GM12878 (cell line): Measurements from ENCODE around the gene AHCY. TPM values are rescaled to one million over a fixed set of nuclear protein-coding genes. Genes with fewer than 3 reads are reported as not detected.

Experiments used
- ATAC-seq: fragments of 200-7000 bp; cut with Tn5 transposase; 3 replicates; pipeline ENCODE4 v1.9.1; 2020; ENCODE audit warnings: mild to moderate bottlenecking, moderate library complexity
- BruUV-seq: library from RNA; stranded (reverse); fragments of 400-500 nt; replicated peaks from 2 replicates; lab custom pipeline; 2021; lab: Mats Ljungman, UMichigan
- CTCF ChIA-PET: fragments of 300-600 bp; sonication (Branson Sonifier 250); formaldehyde crosslinking; extraction: SDS; loops from one replicate; lab custom pipeline; 2021; ENCODE audit warnings: inconsistent platforms; lab: Yijun Ruan, JAX
- POLR2A ChIA-PET: fragments of 350-600 bp; formaldehyde crosslinking; extraction: SDS; loops from one replicate; lab custom pipeline; 2021; ENCODE audit warnings: inconsistent platforms; lab: Charles Lee
- RAD21 ChIA-PET: fragments of 300-600 bp; sonication (Branson Sonifier 250); formaldehyde crosslinking; loops from one replicate; lab custom pipeline; 2023; ENCODE audit warnings: antibody characterized with exemption; ENCODE audit not compliant: unreplicated experiment; lab: Charles Lee
- SMC1A ChIA-PET: fragments of 300-600 bp; sonication (Branson Sonifier 250); formaldehyde crosslinking; loops from one replicate; lab custom pipeline; 2023; ENCODE audit not compliant: unreplicated experiment, uncharacterized antibody; lab: Charles Lee
- DNase-seq: peaks from one replicate; pipeline ENCODE4 v3.0.0-alpha.2; 2011; ENCODE audit warnings: low read depth, low spot score
- FAIRE-seq: peaks from 3 replicates; lab custom pipeline; 2011; peaks lifted over from hg19 to GRCh38; lab: Jason Lieb, UNC
- H2AFZ ChIP-seq: 2 replicates; pipeline ENCODE4 v1.6.0; 2011; ENCODE audit warnings: low read depth, low read length, control low read depth; ENCODE audit not compliant: control insufficient read depth
- H3K27ac ChIP-seq: 2 replicates; pipeline ENCODE4 v1.5.1; 2011; ENCODE audit warnings: control low read depth; ENCODE audit not compliant: control insufficient read depth, insufficient read depth
- H3K27me3 ChIP-seq, 2 experiments: replicated peaks in 1 of 2; 2 replicates each; pipeline versions ENCODE4 v1.6.0 to v1.6.1; 2011; ENCODE audit warnings: low read length in 1 of 2; ENCODE audit not compliant: control insufficient read depth in 2 of 2, insufficient read depth in 2 of 2
- H3K36me3 ChIP-seq, 2 experiments: 2 replicates each; pipeline ENCODE4 v1.5.1; 2011; ENCODE audit warnings: low read length in 1 of 2; ENCODE audit not compliant: control insufficient read depth in 2 of 2, insufficient read depth in 2 of 2
- H3K4me1 ChIP-seq: 2 replicates; pipeline ENCODE4 v1.6.1; 2011; ENCODE audit warnings: mild to moderate bottlenecking, low read length, moderate library complexity, mixed read lengths; ENCODE audit not compliant: control insufficient read depth, insufficient read depth
- H3K4me2 ChIP-seq: 2 replicates; pipeline ENCODE4 v1.6.0; 2011; ENCODE audit warnings: control low read depth; ENCODE audit not compliant: control insufficient read depth, insufficient read depth
- H3K4me3 ChIP-seq: fragments of 200-600 bp; sonication (generic); 2 replicates; pipeline ENCODE4 v1.5.1; 2016
- H3K79me2 ChIP-seq: 2 replicates; pipeline ENCODE4 v1.6.0; 2011; ENCODE audit warnings: low read length; ENCODE audit not compliant: control insufficient read depth, insufficient read depth
- H3K9ac ChIP-seq: 2 replicates; pipeline ENCODE4 v1.8.0; 2011; ENCODE audit warnings: low read length, control low read depth, mixed read lengths; ENCODE audit not compliant: control insufficient read depth, insufficient read depth
- H3K9me3 ChIP-seq: replicated peaks from 3 replicates; pipeline ENCODE4 v1.5.1; 2011; ENCODE audit warnings: mild to moderate bottlenecking, low read length; ENCODE audit not compliant: control insufficient read depth, insufficient read depth
- H4K20me1 ChIP-seq: 2 replicates; pipeline ENCODE4 v1.6.0; 2011; ENCODE audit not compliant: control insufficient read depth, insufficient read depth
- CEBPB ChIP-seq, 2 experiments: fragments of 150-350 bp in 1 of 2; IDR thresholded peaks; 2 replicates each; pipeline ENCODE4 v1.6.1; 2012 to 2014; ENCODE audit warnings: low read depth in 2 of 2, low read length in 2 of 2, borderline replicate concordance in 1 of 2, inconsistent platforms in 1 of 2
- NRF1 ChIP-seq: conservative IDR thresholded peaks from 2 replicates; pipeline ENCODE4 v1.6.1; 2011; ENCODE audit warnings: mild to moderate bottlenecking, low read depth, low read length, improper control_type of control experiment
- PML ChIP-seq: IDR thresholded peaks from 2 replicates; pipeline ENCODE4 v1.6.1; 2012; ENCODE audit warnings: low read length, inconsistent platforms
- RELA ChIP-seq: fragments of 450-650 bp; IDR thresholded peaks from 2 replicates; pipeline ENCODE4 v1.8.0; 2014; ENCODE audit warnings: borderline replicate concordance; ENCODE audit not compliant: partially characterized antibody
- WRNIP1 ChIP-seq: IDR thresholded peaks from 2 replicates; pipeline ENCODE4 v1.6.1; 2011; ENCODE audit warnings: low read depth, low read length, improper control_type of control experiment, borderline replicate concordance
- WGBS: methylation state at CpG from one replicate; pipeline ENCODE4 v1.1.6; 2016; ENCODE audit warnings: low lambda C conversion rate; ENCODE audit not compliant: insufficient replicate concordance, insufficient coverage; ENCODE audit errors: missing lambda C conversion rate; 5-methylcytosine and 5-hydroxymethylcytosine counted together
- in situ Hi-C: fragments of 300-500 bp; cut with MboI; formaldehyde crosslinking; loops from 9 replicates; pipeline ENCODE4 v1.14.3; 2018; ENCODE audit warnings: mixed read lengths
- intact Hi-C: fragments of 100-400 bp; cut with micrococcal nuclease; formaldehyde crosslinking; loops from one replicate; pipeline ENCODE4 v1.14.2; 2022; ENCODE audit not compliant: unreplicated experiment
- polyA plus RNA-seq, 11 experiments: library from polyadenylated mRNA; depleted of rRNA in 4 of 11; unstranded in 6 of 11; stranded (reverse) in 5 of 11; fragments of >200 nt; fragmentation: Nextera tagmentation in 4 of 11; fragmentation: Illumina TruSeq in 1 of 11; extraction: Ambion mirVana in 4 of 11; extraction: Trizol in 1 of 11; gene quantifications; 1 replicate in 1 of 11; 2 replicates in 10 of 11; pipeline versions ENCODE4 v1.2.1 to v1.2.3, GENCODE V29; 2011 to 2016; ENCODE audit warnings: inconsistent platforms in 2 of 11, missing spikeins in 2 of 11, low read depth in 1 of 11
- total RNA-seq, 4 experiments: library from RNA; depleted of rRNA in 3 of 4; stranded (reverse); fragments of >200 nt in 3 of 4; fragmentation: Illumina TruSeq in 1 of 4; extraction: Trizol in 1 of 4; gene quantifications; 2 replicates each; pipeline versions ENCODE4 v1.2.1 to v1.2.3, GENCODE V29; 2013 to 2021
- TF ChIP-seq, protein P1 (sequence below): fragments of 450-650 bp; IDR thresholded peaks from 2 replicates; pipeline ENCODE4 v1.6.1; 2017; ENCODE audit warnings: mild to moderate bottlenecking, moderate library complexity
- TF ChIP-seq, protein P2 (sequence below): fragments of 450-650 bp; IDR thresholded peaks from 2 replicates; pipeline ENCODE4 v1.6.1; 2017; ENCODE audit warnings: borderline replicate concordance

Gene AHCY
- total and polyA plus RNA-seq, 10 of the 15 experiments (the other 5 are each of a cell fraction or from before 2014, with no cell fraction given): 84.9 to 223 (median 181) TPM

DNA sequence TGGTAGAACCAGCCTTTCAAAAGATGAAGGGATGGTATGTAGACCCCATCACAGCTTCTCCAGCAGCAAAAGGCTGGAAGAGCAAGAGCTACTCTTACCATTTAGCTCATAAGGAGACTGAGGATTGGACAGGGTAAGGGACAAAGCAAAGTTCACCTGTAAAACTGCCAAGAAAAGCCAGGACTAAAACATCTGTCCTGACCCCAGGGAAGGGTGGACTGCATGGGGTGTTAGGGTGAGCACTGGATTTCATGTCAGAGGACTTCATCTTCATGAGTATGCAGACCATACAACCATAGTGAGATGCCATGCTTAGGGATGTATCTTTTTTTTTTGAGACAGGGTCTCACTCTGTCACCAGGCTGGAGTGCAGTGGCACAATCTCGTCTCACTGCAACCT, 19.3 kb downstream of the AHCY start:
- Histone ChIP-seq H3K4me3 (no peak overlapping the region), H3K79me2 (no peaks in the 10 kb centered on the region), H3K27ac (no peak overlapping the region), H3K4me1 (no peaks in the 10 kb centered on the region), H3K9ac (no peak overlapping the region), H3K9me3 (no peaks in the 10 kb centered on the region), H3K36me3 (peaks cover 32 to 43% of the 10 kb centered on the region in 2 experiments), H2AFZ (no peak overlapping the region), H3K4me2 (no peak overlapping the region), H4K20me1 (no peaks in the 10 kb centered on the region), H3K27me3 (no peaks in the 10 kb centered on the region)
- 100% methylated on average over 1 of the region's 1 CpG for WGBS
- TF ChIP-seq, protein P1, sequence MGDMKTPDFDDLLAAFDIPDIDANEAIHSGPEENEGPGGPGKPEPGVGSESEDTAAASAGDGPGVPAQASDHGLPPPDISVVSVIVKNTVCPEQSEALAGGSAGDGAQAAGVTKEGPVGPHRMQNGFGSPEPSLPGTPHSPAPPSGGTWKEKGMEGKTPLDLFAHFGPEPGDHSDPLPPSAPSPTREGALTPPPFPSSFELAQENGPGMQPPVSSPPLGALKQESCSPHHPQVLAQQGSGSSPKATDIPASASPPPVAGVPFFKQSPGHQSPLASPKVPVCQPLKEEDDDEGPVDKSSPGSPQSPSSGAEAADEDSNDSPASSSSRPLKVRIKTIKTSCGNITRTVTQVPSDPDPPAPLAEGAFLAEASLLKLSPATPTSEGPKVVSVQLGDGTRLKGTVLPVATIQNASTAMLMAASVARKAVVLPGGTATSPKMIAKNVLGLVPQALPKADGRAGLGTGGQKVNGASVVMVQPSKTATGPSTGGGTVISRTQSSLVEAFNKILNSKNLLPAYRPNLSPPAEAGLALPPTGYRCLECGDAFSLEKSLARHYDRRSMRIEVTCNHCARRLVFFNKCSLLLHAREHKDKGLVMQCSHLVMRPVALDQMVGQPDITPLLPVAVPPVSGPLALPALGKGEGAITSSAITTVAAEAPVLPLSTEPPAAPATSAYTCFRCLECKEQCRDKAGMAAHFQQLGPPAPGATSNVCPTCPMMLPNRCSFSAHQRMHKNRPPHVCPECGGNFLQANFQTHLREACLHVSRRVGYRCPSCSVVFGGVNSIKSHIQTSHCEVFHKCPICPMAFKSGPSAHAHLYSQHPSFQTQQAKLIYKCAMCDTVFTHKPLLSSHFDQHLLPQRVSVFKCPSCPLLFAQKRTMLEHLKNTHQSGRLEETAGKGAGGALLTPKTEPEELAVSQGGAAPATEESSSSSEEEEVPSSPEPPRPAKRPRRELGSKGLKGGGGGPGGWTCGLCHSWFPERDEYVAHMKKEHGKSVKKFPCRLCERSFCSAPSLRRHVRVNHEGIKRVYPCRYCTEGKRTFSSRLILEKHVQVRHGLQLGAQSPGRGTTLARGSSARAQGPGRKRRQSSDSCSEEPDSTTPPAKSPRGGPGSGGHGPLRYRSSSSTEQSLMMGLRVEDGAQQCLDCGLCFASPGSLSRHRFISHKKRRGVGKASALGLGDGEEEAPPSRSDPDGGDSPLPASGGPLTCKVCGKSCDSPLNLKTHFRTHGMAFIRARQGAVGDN: no peak
- TF ChIP-seq CEBPB (IDR thresholded peaks at IDR 0.05; ENCODE audit: borderline replicate concordance in 1 of 2, low read depth in 2 of 2, low read length in 2 of 2): no peak
- TF ChIP-seq RELA: no peak
- no peak for TF ChIP-seq PML
- TF ChIP-seq NRF1: no peak
- TF ChIP-seq, protein P2, sequence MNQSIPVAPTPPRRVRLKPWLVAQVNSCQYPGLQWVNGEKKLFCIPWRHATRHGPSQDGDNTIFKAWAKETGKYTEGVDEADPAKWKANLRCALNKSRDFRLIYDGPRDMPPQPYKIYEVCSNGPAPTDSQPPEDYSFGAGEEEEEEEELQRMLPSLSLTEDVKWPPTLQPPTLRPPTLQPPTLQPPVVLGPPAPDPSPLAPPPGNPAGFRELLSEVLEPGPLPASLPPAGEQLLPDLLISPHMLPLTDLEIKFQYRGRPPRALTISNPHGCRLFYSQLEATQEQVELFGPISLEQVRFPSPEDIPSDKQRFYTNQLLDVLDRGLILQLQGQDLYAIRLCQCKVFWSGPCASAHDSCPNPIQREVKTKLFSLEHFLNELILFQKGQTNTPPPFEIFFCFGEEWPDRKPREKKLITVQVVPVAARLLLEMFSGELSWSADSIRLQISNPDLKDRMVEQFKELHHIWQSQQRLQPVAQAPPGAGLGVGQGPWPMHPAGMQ: no peak
- no peak for TF ChIP-seq WRNIP1
- ChIA-PET CTCF (interaction anchor here (1.1 kb wide), 1 partner anchor 12 kb away, joined by 3 read pairs; no protein-coding TSS in a partner anchor), SMC1A (interaction anchor here (0.6 kb wide), 1 partner anchor 233 kb away, joined by 3 read pairs; no protein-coding TSS in a partner anchor), RAD21 (no interaction called here), POLR2A (no interaction called here)
- FAIRE-seq (no peak), DNase-seq (no peak), ATAC-seq (no peak)
- no TSS peak for BruUV-seq
- in situ Hi-C loops: no loop called here
- intact Hi-C loops: no loop called here
